Heart left ventricle (tissue), 13 donors: ENCODE data around the gene OTOGL.

Source experiments
- POLR2A ChIP-seq, 2 donors: fragments of 450-650 bp; IDR thresholded peaks; one replicate each; pipeline ENCODE4 v1.6.1; 2017; ENCODE audit warnings: antibody characterized with exemption in 2 of 2, mild to moderate bottlenecking in 2 of 2, moderate library complexity in 2 of 2
- TF ChIP-seq, protein P1 (sequence below), 12 donors: fragments of 200-600 bp; sonication (generic) in 4 of 12; IDR thresholded peaks; one replicate each; pipeline versions ENCODE4 v1.5.0 to v1.8.0; 2018 to 2022; ENCODE audit warnings: antibody characterized with exemption in 12 of 12, mild to moderate bottlenecking in 5 of 12
- donor health status: ischemic (EF 13 %, LVEDD 7.1; RV severe dilation, severe dysfunction).
- donor health status: DM: no; HTN: yes; CAD: no.
- donor health status: DM: no; HTN: no; CAD: no.
- donor health status: ischemic (EF 25% LVEDD 6.9; RV normal size, moderate dysfunction).
- donor health status: ischemic (EF 25% LVEDD 5.7; RV mildly dilated, moderate dysfunction).
- donor health status: ischemic (EF 35%, LVEDD 5.7; RV mildly dilated, moderate dysfunction).
- donor health status: nonischemic (EF 11% LVEDD 7.7; RV severe dilation, severe dysfunction).
- donor health status: DM: yes; HTN: yes; CAD: no.
- donor health status: PGD.
- donor health status: ischemic (EF 29% LVEDD 5.4; RV normal size, mild dysfunction).
- donor health status: nonischemic (EF 23%, LVEDD 6.1; RV moderate dilation, normal function).

DNA sequence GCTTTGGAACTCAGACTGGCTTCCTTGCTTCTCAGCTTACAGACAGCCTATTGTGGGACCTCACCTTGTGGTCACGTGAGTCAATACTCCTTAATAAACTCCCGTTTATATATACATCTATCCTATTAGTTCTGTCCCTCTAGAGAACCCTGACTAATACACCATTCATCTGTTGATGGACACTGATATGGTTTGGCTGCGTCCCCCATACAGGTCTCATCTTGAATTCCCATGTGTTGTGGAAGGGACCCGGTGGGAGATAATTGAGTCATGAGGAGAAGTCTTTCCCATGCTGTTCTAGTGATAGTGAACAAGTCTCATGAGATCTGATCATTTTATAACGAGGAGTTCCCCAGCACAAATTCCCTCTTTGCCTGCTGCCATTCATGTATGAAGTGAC, 57.0 kb downstream of the OTOGL start:
- TF ChIP-seq, protein P1, sequence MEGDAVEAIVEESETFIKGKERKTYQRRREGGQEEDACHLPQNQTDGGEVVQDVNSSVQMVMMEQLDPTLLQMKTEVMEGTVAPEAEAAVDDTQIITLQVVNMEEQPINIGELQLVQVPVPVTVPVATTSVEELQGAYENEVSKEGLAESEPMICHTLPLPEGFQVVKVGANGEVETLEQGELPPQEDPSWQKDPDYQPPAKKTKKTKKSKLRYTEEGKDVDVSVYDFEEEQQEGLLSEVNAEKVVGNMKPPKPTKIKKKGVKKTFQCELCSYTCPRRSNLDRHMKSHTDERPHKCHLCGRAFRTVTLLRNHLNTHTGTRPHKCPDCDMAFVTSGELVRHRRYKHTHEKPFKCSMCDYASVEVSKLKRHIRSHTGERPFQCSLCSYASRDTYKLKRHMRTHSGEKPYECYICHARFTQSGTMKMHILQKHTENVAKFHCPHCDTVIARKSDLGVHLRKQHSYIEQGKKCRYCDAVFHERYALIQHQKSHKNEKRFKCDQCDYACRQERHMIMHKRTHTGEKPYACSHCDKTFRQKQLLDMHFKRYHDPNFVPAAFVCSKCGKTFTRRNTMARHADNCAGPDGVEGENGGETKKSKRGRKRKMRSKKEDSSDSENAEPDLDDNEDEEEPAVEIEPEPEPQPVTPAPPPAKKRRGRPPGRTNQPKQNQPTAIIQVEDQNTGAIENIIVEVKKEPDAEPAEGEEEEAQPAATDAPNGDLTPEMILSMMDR (IDR thresholded peaks at IDR 0.05) = no peak
- no peak for TF ChIP-seq POLR2A (IDR thresholded peaks at IDR 0.05)
